ENCODE results near the gene UVRAG.

Gene UVRAG

GRCh38 chr11:75814677-75815344 is at the start of gene UVRAG:
UVRAG (plus strand) TSS chr11:75815210; CDS start chr11:75815408, 198 bp downstream.
- DNase-seq: peak; percentile 100

GRCh38 chr11:75766443-75767227 is 48.4 kb upstream of the UVRAG start:
- no peak for DNase-seq

- no peak for DNase-seq
Measured at GRCh38 chr11:75767228-75767572, 47.8 kb upstream of the UVRAG start.

- DNase-seq: no peak
Measured at GRCh38 chr11:75767793-75768111, 47.3 kb upstream of the UVRAG start.

- DNase-seq: peak; percentile 85
Measured at GRCh38 chr11:75768112-75768908, 46.7 kb upstream of the UVRAG start, which contains the start of gene DGAT2. DGAT2 (plus strand) TSS chr11:75768778; CDS start chr11:75768992, 214 bp downstream.

- DNase-seq: no peak
Measured at GRCh38 chr11:75768909-75769771, 45.9 kb upstream of the UVRAG start.

GRCh38 chr11:75770102-75770501 is 44.9 kb upstream of the UVRAG start:
- DNase-seq: no peak

- DNase-seq: no peak
Measured at GRCh38 chr11:75771646-75772410, 43.2 kb upstream of the UVRAG start.

GRCh38 chr11:75773595-75774353 is 41.2 kb upstream of the UVRAG start:
- DNase-seq: no peak

GRCh38 chr11:75775056-75775455 is 40.0 kb upstream of the UVRAG start:
- no peak for DNase-seq

- DNase-seq: no peak
Measured at GRCh38 chr11:75776546-75776945, 38.5 kb upstream of the UVRAG start.

- DNase-seq: no peak
Measured at GRCh38 chr11:75777461-75778110, 37.4 kb upstream of the UVRAG start.

- no peak for DNase-seq
Measured at GRCh38 chr11:75778962-75779361, 36.0 kb upstream of the UVRAG start.

- no peak for DNase-seq
Measured at GRCh38 chr11:75779960-75780359, 35.0 kb upstream of the UVRAG start.

GRCh38 chr11:75780888-75781287 is 34.1 kb upstream of the UVRAG start:
- DNase-seq: no peak

- no peak for DNase-seq
Measured at GRCh38 chr11:75781296-75781695, 33.7 kb upstream of the UVRAG start.

GRCh38 chr11:75781831-75782230 is 33.2 kb upstream of the UVRAG start:
- no peak for DNase-seq

GRCh38 chr11:75782540-75783263 is 32.3 kb upstream of the UVRAG start:
- no peak for DNase-seq

- no peak for DNase-seq
Measured at GRCh38 chr11:75783416-75784084, 31.5 kb upstream of the UVRAG start.

Measured in NCI-H2227 treated with DMSO at 0.1 percent for 48 hours (cell line).